Hematopoietic multipotent progenitor cell (in vitro differentiated cells): Measurements from ENCODE around the gene USP47. TPM values are rescaled to one million over a fixed set of nuclear protein-coding genes. Genes with fewer than 3 reads are reported as not detected.

Source experiments
- DNase-seq, 3 donors: peaks; one replicate each; pipeline ENCODE4 v3.0.0-alpha.2; 2011 to 2015; ENCODE audit warnings: low read depth in 2 of 3, low spot score in 2 of 3
- total RNA-seq: library from RNA; depleted of rRNA; stranded (reverse); fragments of >200 nt; gene quantifications from one replicate; pipeline ENCODE4 v1.2.3, GENCODE V29; 2012

Gene USP47
- 32.6 TPM for total RNA-seq

GRCh38 chr11:11841723-11842420 is at the start of gene USP47:
Gene USP47 (plus strand): TSS chr11:11841972. CDS start chr11:11842186, 214 bp downstream.
- DNase-seq, result peak; percentile 84 to 94 (median 90)

GRCh38 chr11:11793073-11793472 is 48.7 kb upstream of the USP47 start:
- no peak for DNase-seq

GRCh38 chr11:11798586-11799438 is 43.0 kb upstream of the USP47 start:
- DNase-seq, result peak; percentile 55 to 78 (median 67)

- DNase-seq, result no peak
These were observed 36.5 kb upstream of the USP47 start for GRCh38 chr11:11805228-11805627.

- DNase-seq, result no peak
These were observed 35.7 kb upstream of the USP47 start for GRCh38 chr11:11806074-11806473.

- DNase-seq, result no peak
These were observed 35.2 kb upstream of the USP47 start for GRCh38 chr11:11806586-11806985.

GRCh38 chr11:11807811-11808782 is 33.7 kb upstream of the USP47 start:
- DNase-seq, result no peak

- DNase-seq, result no peak
These were observed 32.7 kb upstream of the USP47 start for GRCh38 chr11:11808992-11809615.

GRCh38 chr11:11810764-11811726 is 30.7 kb upstream of the USP47 start:
- DNase-seq, result no peak

- DNase-seq, result no peak
These were observed 28.3 kb upstream of the USP47 start for GRCh38 chr11:11813288-11813962.

GRCh38 chr11:11814614-11815452 is 26.9 kb upstream of the USP47 start:
- DNase-seq, result no peak

GRCh38 chr11:11816511-11817314 is 25.1 kb upstream of the USP47 start:
- DNase-seq, result no peak

GRCh38 chr11:11817957-11818356 is 23.8 kb upstream of the USP47 start:
- no peak for DNase-seq

- DNase-seq, result no peak
These were observed 23.1 kb upstream of the USP47 start for GRCh38 chr11:11818529-11819121.

- no peak for DNase-seq
These were observed 19.9 kb upstream of the USP47 start for GRCh38 chr11:11821899-11822298.

- no peak for DNase-seq
These were observed 18.8 kb upstream of the USP47 start for GRCh38 chr11:11822946-11823345.
